Kidney epithelial cell (primary cell): ENCODE measurements around the gene SPTSSB. TPM values are rescaled to one million over a fixed set of nuclear protein-coding genes. Genes with fewer than 3 reads are reported as not detected.

Source experiments
- DNase-seq: peaks from one replicate; pipeline ENCODE4 v3.0.0-alpha.2; 2010; ENCODE audit warnings: low read depth
- H3K27me3 ChIP-seq: 2 replicates; pipeline ENCODE4 v1.6.0; 2011; ENCODE audit warnings: low read length; ENCODE audit not compliant: control insufficient read depth, insufficient read depth
- H3K36me3 ChIP-seq: 2 replicates; pipeline ENCODE4 v1.5.1; 2011; ENCODE audit warnings: low read length; ENCODE audit not compliant: control insufficient read depth, insufficient read depth
- H3K4me3 ChIP-seq: 2 replicates; pipeline ENCODE4 v1.5.1; 2011; ENCODE audit warnings: low read depth, mild to moderate bottlenecking, control low read depth, low read length
- total RNA-seq: library from RNA; depleted of rRNA; stranded (reverse); fragments of >200 nt; gene quantifications from 2 replicates; pipeline ENCODE4 v1.2.3, GENCODE V29; 2015
- TF ChIP-seq, protein P1 (sequence below): IDR thresholded peaks from 2 replicates; pipeline ENCODE4 v1.5.1; 2011; ENCODE audit warnings: mild to moderate bottlenecking, moderate library complexity, low read length, control low read depth, inconsistent platforms; ENCODE audit not compliant: insufficient read depth, poor library complexity, severe bottlenecking

Gene SPTSSB
- total RNA-seq, 1 donor from 2014 or later, result not detected

DNA sequence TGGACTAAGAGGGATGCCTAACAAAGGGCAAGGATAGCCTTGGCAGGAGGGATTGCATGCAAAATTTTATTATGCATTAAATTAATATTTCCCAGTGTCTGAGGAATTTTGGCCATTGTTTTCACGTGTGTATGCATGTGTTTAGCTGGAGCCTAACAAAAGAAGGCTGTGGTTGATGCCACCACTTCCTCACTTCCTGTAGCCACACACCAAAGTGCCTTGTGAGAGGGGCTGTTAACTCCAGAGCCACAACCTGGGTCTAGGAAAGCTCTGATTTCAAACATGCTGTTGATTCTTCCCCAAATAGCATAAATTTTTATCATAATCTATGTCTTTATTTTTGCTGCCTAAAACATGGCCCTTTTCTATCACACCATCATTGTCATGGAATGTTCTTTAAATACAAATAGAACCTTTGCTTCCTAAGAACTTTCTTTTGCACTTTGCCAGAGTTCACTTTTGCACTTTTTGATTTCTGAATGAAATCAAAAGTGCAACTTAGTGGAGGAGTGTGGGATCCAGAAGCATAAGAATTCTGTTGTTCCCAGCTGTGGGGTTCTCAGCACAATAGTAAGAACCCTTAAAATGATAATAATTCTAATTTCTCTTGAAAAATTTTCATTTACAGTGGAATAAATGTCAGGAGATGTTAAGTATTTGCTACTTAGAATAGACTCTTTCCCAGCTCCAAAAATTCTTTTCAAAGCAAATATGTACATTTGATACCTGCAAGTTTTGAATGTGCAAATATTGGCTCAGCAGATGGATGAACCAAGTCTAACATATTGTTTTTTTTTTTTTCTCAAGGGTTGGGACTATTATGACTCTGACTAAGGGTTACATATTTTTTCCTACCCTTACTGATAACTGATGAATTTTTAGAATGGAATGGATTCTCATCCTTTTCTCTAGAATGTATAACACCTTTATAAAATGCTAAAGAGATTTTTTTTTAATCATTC, 35.6 kb upstream of the SPTSSB start:
- TF ChIP-seq, protein P1, sequence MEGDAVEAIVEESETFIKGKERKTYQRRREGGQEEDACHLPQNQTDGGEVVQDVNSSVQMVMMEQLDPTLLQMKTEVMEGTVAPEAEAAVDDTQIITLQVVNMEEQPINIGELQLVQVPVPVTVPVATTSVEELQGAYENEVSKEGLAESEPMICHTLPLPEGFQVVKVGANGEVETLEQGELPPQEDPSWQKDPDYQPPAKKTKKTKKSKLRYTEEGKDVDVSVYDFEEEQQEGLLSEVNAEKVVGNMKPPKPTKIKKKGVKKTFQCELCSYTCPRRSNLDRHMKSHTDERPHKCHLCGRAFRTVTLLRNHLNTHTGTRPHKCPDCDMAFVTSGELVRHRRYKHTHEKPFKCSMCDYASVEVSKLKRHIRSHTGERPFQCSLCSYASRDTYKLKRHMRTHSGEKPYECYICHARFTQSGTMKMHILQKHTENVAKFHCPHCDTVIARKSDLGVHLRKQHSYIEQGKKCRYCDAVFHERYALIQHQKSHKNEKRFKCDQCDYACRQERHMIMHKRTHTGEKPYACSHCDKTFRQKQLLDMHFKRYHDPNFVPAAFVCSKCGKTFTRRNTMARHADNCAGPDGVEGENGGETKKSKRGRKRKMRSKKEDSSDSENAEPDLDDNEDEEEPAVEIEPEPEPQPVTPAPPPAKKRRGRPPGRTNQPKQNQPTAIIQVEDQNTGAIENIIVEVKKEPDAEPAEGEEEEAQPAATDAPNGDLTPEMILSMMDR, result no peak
- H3K4me3 ChIP-seq, result no peak overlapping the region
- DNase-seq, result no peak
- no peaks in the 10 kb centered on the region for H3K27me3 ChIP-seq
- no peaks in the 10 kb centered on the region for H3K36me3 ChIP-seq

DNA sequence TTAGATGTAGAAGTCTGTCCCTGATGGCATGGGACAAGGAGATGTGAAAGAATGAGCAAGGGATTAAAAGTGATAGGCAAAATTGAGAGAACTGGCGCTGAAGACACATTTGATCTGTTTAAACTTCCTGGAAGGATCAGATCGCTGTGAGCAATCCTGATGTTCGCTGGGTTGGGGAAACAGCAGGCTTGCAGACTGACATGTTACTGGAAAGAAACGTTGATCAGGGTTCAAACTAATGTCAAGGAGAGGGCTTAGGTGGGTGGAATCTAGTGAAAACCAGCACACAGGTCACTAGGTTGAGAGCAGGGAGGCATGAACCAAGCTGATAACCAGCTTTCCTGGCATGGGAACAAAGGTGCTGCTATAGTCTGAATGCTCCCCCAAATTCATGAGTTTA, 34.5 kb upstream of the SPTSSB start:
- no peak overlapping the region for H3K4me3 ChIP-seq
- no peaks in the 10 kb centered on the region for H3K27me3 ChIP-seq
- H3K36me3 ChIP-seq, result no peaks in the 10 kb centered on the region
- TF ChIP-seq, protein P1, result no peak
- no peak for DNase-seq

DNA sequence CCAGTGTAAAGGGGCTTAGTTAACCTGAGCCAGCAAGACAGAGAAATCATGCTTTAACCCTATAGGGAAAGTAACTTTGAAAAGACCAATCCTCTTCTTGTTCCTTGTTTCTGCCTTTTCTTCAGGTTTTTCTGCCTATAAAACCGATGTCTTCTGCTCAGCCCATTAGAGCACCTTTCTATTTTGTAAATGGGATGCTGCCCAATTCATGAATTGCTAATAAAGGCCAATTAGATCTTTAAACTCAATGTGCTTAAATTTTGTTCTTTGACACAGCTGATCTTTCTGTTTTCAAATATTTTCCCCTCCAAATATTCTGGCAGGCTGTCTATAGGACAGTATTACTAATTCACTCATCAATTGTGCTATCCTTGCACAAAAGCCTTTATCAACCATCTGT, 33.8 kb upstream of the SPTSSB start:
- H3K4me3 ChIP-seq, result no peak overlapping the region
- H3K27me3 ChIP-seq, result no peaks in the 10 kb centered on the region
- DNase-seq, result no peak
- no peaks in the 10 kb centered on the region for H3K36me3 ChIP-seq
- TF ChIP-seq, protein P1, result no peak

DNA sequence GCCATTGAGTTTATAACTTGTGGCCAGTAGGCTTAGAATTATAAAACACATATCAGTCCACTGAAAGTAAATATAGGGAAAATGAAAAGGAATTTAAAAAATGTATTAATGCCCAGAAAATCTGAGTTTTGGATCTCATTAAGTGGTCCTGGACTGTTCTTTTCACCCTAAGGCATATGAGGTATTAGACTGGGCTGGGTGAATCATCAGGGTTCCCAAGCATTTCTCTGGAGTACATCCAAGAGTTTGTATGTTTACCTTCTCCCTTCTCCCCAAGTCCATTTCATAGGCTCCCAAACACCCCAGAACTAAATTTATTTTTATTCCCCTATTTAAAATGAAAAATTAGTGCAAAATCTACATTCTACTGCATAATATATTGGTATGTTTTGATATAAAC, 31.9 kb upstream of the SPTSSB start:
- Histone ChIP-seq H3K27me3 (no peaks in the 10 kb centered on the region), H3K36me3 (no peaks in the 10 kb centered on the region), H3K4me3 (no peak overlapping the region)
- DNase-seq, result no peak
- TF ChIP-seq, protein P1, result no peak

DNA sequence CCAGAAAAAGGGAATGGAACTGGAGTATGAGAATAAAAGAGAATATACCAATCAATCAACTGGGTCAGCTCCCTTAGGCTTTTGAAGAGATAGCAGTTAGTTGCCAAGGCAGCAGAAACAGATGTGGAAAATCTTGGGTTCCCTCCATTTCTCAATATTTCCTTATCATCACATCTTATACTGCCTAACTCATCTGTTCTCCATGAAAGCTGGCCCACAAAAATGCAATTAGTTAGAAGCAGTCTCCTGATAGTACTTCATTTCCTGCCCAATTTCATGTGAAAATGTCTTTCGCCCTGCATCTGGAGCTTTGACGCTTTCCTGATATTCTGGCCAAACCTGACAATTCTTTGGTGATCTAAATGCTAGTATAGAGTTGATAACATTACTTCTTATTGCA, 30.1 kb upstream of the SPTSSB start:
- Histone ChIP-seq H3K4me3 (no peak overlapping the region), H3K27me3 (no peaks in the 10 kb centered on the region), H3K36me3 (no peaks in the 10 kb centered on the region)
- TF ChIP-seq, protein P1, result no peak
- DNase-seq, result no peak
